Measurements from ENCODE around the gene CCDC43.
"Not testable (repeated sequence)": the region's sequence is repeated elsewhere in the genome, so short reads cannot be mapped to it uniquely, and the experiment has no call there.

CCDC43 gene

DNA sequence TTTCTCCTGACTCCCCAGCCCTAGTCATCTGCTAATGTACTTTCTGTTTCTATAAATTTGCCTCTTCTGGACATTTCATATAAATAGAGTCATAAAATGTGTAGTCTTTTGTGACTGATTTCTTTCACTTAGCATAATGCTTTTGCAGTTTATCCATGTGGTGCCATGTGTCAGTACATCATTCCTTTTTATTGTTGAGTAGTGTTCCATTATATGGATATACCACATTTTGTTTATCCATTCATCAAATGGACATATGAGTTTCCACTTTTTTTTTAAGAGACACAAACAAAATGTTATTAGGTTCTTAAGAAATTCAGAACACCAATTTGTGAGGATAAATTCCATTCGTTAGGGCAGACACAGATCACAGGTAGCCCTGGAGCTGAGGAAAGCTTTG lies 29.9 kb upstream of the CCDC43 start:
- no peak for TF ChIP-seq CTCF (IDR thresholded peaks at IDR 0.05; ENCODE audit: insufficient read depth, missing control alignments)
- DNase-seq (ENCODE audit: insufficient read length, low spot score) = no peak
- FAIRE-seq = no peak

DNA sequence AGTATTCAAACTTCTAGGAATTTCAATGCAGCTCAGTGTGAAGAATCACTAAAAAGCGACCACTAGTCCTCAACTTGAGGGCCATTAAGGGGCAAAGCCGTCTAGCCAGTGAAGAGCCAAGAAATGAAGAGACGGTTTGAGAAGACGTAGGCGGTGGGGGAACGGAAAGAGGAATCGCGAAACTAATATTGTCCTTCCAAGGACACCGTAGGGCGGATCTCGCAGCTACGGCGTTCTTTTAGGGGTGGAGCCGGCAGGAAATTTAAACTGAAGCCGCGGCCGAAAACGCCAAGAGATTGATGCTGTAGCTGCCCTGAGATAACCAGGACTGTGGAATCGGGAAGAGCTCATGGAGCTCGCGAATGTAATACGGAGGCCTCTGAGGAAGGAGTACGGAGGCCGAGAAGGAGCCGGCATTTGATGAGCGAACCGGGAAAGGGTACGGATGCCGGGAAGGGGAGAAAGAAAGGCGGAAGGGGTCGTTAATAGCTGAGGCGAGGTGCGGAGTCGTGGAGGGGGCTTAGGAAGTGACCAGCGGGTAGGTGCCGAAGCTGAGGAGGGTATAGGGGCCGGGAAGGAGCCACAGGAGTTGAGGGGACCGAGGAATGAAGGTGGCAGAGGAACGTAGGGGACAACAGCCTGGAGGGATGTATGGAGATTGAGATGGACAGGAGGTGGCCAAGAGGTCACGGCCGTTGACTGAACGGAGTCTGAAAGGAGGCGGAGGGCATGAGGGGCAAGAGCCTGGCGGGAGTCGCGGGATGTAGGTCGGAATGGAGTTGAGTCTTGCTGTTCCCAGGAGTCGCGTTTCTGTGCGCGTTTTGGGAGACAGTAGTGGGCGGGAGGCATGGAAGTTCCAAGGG lies 19.1 kb upstream of the CCDC43 start, which contains the start of gene DBF4B:
Gene DBF4B, plus strand, starts transcription at position 265 of the 863 bp plus-strand sequence. Its CDS starts 156 bp downstream, at position 421.
- no peak for FAIRE-seq
- DNase-seq (ENCODE audit: insufficient read length, low spot score) = peak; percentile 66
- TF ChIP-seq CTCF (IDR thresholded peaks at IDR 0.05; ENCODE audit: insufficient read depth, missing control alignments) = no peak

GRCh38 chr17:44707755-44708400 lies 18.3 kb upstream of the CCDC43 start:
- no peak for TF ChIP-seq CTCF (IDR thresholded peaks at IDR 0.05; ENCODE audit: insufficient read depth, missing control alignments)
- FAIRE-seq = no peak
- no peak for DNase-seq (ENCODE audit: insufficient read length, low spot score)

GRCh38 chr17:44700288-44700687 lies 10.7 kb upstream of the CCDC43 start:
- DNase-seq (ENCODE audit: insufficient read length, low spot score); FAIRE-seq: not testable (repeated sequence)

GRCh38 chr17:44693609-44694008 lies 4.0 kb upstream of the CCDC43 start:
- TF ChIP-seq CTCF (IDR thresholded peaks at IDR 0.05; ENCODE audit: insufficient read depth, missing control alignments) = no peak
- FAIRE-seq (no peak), DNase-seq (ENCODE audit: insufficient read length, low spot score) (no peak)

DNA sequence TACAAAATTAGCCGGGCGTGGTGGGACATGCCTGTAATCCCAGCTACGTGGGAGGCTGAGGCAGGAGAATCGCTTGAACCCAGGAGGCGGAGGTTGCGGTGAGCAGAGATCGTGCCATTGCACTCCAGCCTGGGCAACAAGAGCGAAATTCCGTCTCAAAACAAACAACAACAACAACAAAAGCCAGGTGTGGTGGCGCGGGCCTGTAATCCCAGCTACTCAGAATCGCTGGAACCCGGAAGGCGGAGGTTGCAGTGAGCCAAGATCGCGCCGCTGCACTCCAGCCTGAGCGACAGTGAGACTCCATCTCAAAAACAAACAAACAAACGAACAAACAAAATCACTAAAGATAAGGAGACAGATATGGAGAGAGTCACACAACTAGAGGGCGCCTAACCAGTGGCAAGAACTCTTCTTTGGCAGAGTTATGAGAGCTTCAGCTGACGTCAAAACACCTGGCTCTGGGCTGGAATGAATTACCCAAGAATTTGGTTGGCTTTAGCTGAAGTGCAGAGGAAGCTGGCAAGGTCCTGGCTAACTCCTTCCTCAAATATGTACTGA lies 1.2 kb upstream of the CCDC43 start:
- TF ChIP-seq CTCF (IDR thresholded peaks at IDR 0.05; ENCODE audit: insufficient read depth, missing control alignments) = peak; percentile 42
- DNase-seq (ENCODE audit: insufficient read length, low spot score); FAIRE-seq: not testable (repeated sequence)

DNA sequence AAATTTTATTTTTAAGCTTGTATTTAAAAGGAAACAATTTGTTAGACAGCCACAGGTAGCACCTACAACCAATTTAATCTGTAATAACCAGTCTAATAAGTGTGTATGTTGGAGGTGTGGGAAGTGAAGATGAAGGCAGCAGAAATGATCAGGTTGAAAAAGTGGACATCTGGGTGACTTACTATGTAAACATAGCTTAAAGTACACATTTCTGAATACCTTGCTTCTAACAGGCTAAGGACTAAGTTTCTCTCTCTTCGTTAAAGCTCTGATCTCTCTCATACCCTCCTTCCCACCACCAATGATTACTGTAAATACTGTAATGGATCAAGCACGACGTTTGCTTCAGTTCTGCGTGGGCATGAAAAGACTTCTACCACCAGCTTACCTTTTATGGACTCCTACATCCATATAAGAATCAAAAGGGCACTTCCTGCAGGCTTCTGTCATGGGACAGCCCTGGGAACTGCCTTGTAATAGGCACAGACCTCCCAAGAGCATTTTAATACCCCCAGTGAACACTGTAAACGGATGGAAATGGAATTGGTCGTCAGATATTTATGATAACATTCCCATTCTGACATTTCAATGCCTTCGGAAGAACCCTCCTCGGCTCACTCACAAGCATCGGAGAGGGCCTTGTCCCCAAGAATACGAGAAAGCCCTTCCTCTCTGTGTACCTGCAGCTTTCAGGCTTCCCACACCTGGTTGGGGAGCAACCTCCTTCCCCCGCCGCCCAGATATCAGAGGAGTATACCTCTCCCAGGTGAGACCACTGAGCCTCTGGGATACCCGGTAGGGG lies 700 bp downstream of the CCDC43 start:
- DNase-seq (ENCODE audit: insufficient read length, low spot score) (no peak), FAIRE-seq (no peak)
- no peak for TF ChIP-seq CTCF (IDR thresholded peaks at IDR 0.05; ENCODE audit: insufficient read depth, missing control alignments)
